Large intestine (tissue), 3 donors: ENCODE measurements around the gene PKP4. TPM values are rescaled to one million over a fixed set of nuclear protein-coding genes. Genes with fewer than 3 reads are reported as not detected.
"Not testable (repeated sequence)": the region's sequence is repeated elsewhere in the genome, so short reads cannot be mapped to it uniquely, and the experiment has no call there.

Source experiments
- DNase-seq, 2 donors: peaks; one replicate each; pipeline versions ENCODE4 v3.0.0 to v3.0.0-alpha.2; 2013
- H3K27ac ChIP-seq: one replicate; pipeline ENCODE4 v1.5.1; 2013; ENCODE audit warnings: low read length
- H3K27me3 ChIP-seq: 2 replicates; pipeline ENCODE4 v1.6.1; 2013; ENCODE audit warnings: low read length; ENCODE audit not compliant: control insufficient read depth, insufficient read depth
- H3K36me3 ChIP-seq: 2 replicates; pipeline ENCODE4 v1.6.1; 2013; ENCODE audit warnings: low read length; ENCODE audit not compliant: control insufficient read depth, insufficient read depth
- H3K4me1 ChIP-seq: one replicate; pipeline ENCODE4 v1.6.1; 2013; ENCODE audit warnings: low read length; ENCODE audit not compliant: control insufficient read depth, insufficient read depth
- H3K4me3 ChIP-seq: one replicate; pipeline ENCODE4 v1.5.1; 2013; ENCODE audit warnings: low read length
- H3K9me3 ChIP-seq: one replicate; pipeline ENCODE4 v1.6.1; 2013; ENCODE audit warnings: mild to moderate bottlenecking, low read depth, low read length, moderate library complexity; ENCODE audit not compliant: control insufficient read depth
- WGBS: methylation state at CpG from one replicate; pipeline ENCODE4 v1.1.5; 2013; ENCODE audit warnings: low lambda C conversion rate; ENCODE audit not compliant: insufficient coverage; 5-methylcytosine and 5-hydroxymethylcytosine counted together
- polyA plus RNA-seq: library from polyadenylated mRNA; unstranded; fragments of 120-200 nt; gene quantifications from one replicate; pipeline ENCODE4 v1.2.1, GENCODE V29; 2013

PKP4 gene
- polyA plus RNA-seq, 1 donor: 56.1 TPM

GRCh38 chr2:158691619-158692018, 234.9 kb downstream of the PKP4 start:
- 80% methylated on average over 1 of the region's 4 CpGs for WGBS
- no peak overlapping the region for H3K27ac ChIP-seq

GRCh38 chr2:158692372-158693103, 235.8 kb downstream of the PKP4 start:
- no peak for DNase-seq
- H3K4me3 ChIP-seq: no peak overlapping the region
- H3K27me3 ChIP-seq: no peaks in the 10 kb centered on the region
- H3K4me1 ChIP-seq: peaks cover 3% of the 10 kb centered on the region
- H3K36me3 ChIP-seq: no peaks in the 10 kb centered on the region
- 100% methylated on average over 1 of the region's 3 CpGs for WGBS
- H3K27ac ChIP-seq: no peak overlapping the region
- no peaks in the 10 kb centered on the region for H3K9me3 ChIP-seq

More at GRCh38 chr2:158691619-158692018, 234.9 kb downstream of the PKP4 start:
- peaks cover 4% of the 10 kb centered on the region for H3K27me3 ChIP-seq
- H3K4me1 ChIP-seq: peaks cover 3% of the 10 kb centered on the region
- no peak overlapping the region for H3K4me3 ChIP-seq
- no peaks in the 10 kb centered on the region for H3K36me3 ChIP-seq
- no peak for DNase-seq
- H3K9me3 ChIP-seq: no peaks in the 10 kb centered on the region

GRCh38 chr2:158693476-158693875, 236.7 kb downstream of the PKP4 start:
- Histone ChIP-seq H3K4me3 (no peak overlapping the region), H3K4me1 (peaks cover 3% of the 10 kb centered on the region), H3K27ac (no peak overlapping the region), H3K36me3 (no peaks in the 10 kb centered on the region), H3K9me3 (no peaks in the 10 kb centered on the region), H3K27me3 (no peaks in the 10 kb centered on the region)
- no peak for DNase-seq

- Histone ChIP-seq H3K4me1 (peaks cover 3% of the 10 kb centered on the region), H3K9me3 (no peaks in the 10 kb centered on the region), H3K27me3 (no peaks in the 10 kb centered on the region), H3K4me3 (no peak overlapping the region), H3K36me3 (no peaks in the 10 kb centered on the region), H3K27ac (no peak overlapping the region)
- no peak for DNase-seq
Observed at GRCh38 chr2:158695305-158695704, 238.6 kb downstream of the PKP4 start.

- no CpG with 5 or more reads among the region's 5 CpGs for WGBS
- DNase-seq: peak; percentile 70 to 79
- not testable (repeated sequence) for H3K27ac ChIP-seq
Observed at GRCh38 chr2:158695744-158696143, 239.0 kb downstream of the PKP4 start.

GRCh38 chr2:158699323-158699722, 242.6 kb downstream of the PKP4 start:
- no peak for DNase-seq
- Histone ChIP-seq H3K27me3 (no peaks in the 10 kb centered on the region), H3K4me1 (peaks cover 3% of the 10 kb centered on the region), H3K27ac (no peak overlapping the region), H3K36me3 (no peaks in the 10 kb centered on the region), H3K9me3 (no peaks in the 10 kb centered on the region), H3K4me3 (no peak overlapping the region)
- no CpG with 5 or more reads among the region's 6 CpGs for WGBS

More at GRCh38 chr2:158695744-158696143, 239.0 kb downstream of the PKP4 start:
- not testable (repeated sequence) for H3K36me3 ChIP-seq, H3K4me1 ChIP-seq, H3K27me3 ChIP-seq, H3K9me3 ChIP-seq, H3K4me3 ChIP-seq

GRCh38 chr2:158701101-158701500, 244.3 kb downstream of the PKP4 start:
- Histone ChIP-seq H3K27ac (no peak overlapping the region), H3K4me1 (no peaks in the 10 kb centered on the region), H3K4me3 (no peak overlapping the region), H3K9me3 (no peaks in the 10 kb centered on the region), H3K36me3 (no peaks in the 10 kb centered on the region), H3K27me3 (no peaks in the 10 kb centered on the region)
- no peak for DNase-seq
- no CpG with 5 or more reads among the region's 3 CpGs for WGBS

GRCh38 chr2:158702740-158703139, 246.0 kb downstream of the PKP4 start:
- no peak for DNase-seq
- Histone ChIP-seq H3K27me3 (no peaks in the 10 kb centered on the region), H3K4me3 (no peak overlapping the region), H3K4me1 (no peaks in the 10 kb centered on the region), H3K27ac (no peak overlapping the region), H3K36me3 (no peaks in the 10 kb centered on the region), H3K9me3 (no peaks in the 10 kb centered on the region)
- 100% methylated on average over 1 of the region's 9 CpGs for WGBS

GRCh38 chr2:158704724-158705465, 248.1 kb downstream of the PKP4 start:
- 87% methylated on average over 3 of the region's 8 CpGs for WGBS
- not testable (repeated sequence) for H3K9me3 ChIP-seq, H3K36me3 ChIP-seq, H3K4me3 ChIP-seq, DNase-seq, H3K27ac ChIP-seq, H3K4me1 ChIP-seq, H3K27me3 ChIP-seq

- no peak overlapping the region for H3K4me3 ChIP-seq
- H3K9me3 ChIP-seq: no peaks in the 10 kb centered on the region
- H3K4me1 ChIP-seq: peaks cover 8% of the 10 kb centered on the region
- H3K36me3 ChIP-seq: no peaks in the 10 kb centered on the region
- no peak overlapping the region for H3K27ac ChIP-seq
- DNase-seq: no peak
- H3K27me3 ChIP-seq: no peaks in the 10 kb centered on the region
- 100% methylated on average over 1 of the region's 5 CpGs for WGBS
Observed at GRCh38 chr2:158712791-158713522, 256.2 kb downstream of the PKP4 start.
